Measurements from ENCODE around the gene ZBTB46. TPM values are rescaled to one million over a fixed set of nuclear protein-coding genes. Genes with fewer than 3 reads are reported as not detected.
"Not testable (repeated sequence)": the region's sequence is repeated elsewhere in the genome, so short reads cannot be mapped to it uniquely, and the experiment has no call there.

ZBTB46 gene
- total RNA-seq, 2 experiments from 2014 or later = 4.6 to 5.5 TPM

- POLR2A ChIA-PET = interaction anchor here (0.7 to 1.0 kb wide), 2 partner anchors 22 to 89 kb away, joined by 3 to 4 read pairs; partner anchors contain the start of genes ARFRP1 and ZGPAT
- H3K9me3 Mint-ChIP-seq, CTCF ChIA-PET, H3K4me3 Mint-ChIP-seq, DNase-seq, H3K27ac Mint-ChIP-seq, H3K27me3 Mint-ChIP-seq: not testable (repeated sequence)
- Mint-ChIP-seq H3K36me3 (peaks cover 35% of the 10 kb centered on the region), H3K4me1 (ENCODE audit: low read depth) (peaks cover 22% of the 10 kb centered on the region)
- intact Hi-C loops (cut with micrococcal nuclease) = loop anchor here (10.0 kb wide), 1 partner anchor 245 kb away; the partner anchor contains the start of gene SAMD10
Observed at GRCh38 chr20:63730189-63730733, 100.8 kb downstream of the ZBTB46 start.

- intact Hi-C loops (cut with micrococcal nuclease); H3K27ac Mint-ChIP-seq; POLR2A ChIA-PET; H3K27me3 Mint-ChIP-seq; H3K4me3 Mint-ChIP-seq; DNase-seq: not testable (repeated sequence)
- peaks cover 39% of the 10 kb centered on the region for H3K4me1 Mint-ChIP-seq (ENCODE audit: low read depth)
- CTCF ChIA-PET = interaction anchor here (1.2 kb wide), 1 partner anchor 15 kb away, joined by 3 read pairs; the partner anchor contains the start of genes ARFRP1 and ZGPAT
- H3K9me3 Mint-ChIP-seq = peaks cover 15% of the 10 kb centered on the region
- H3K36me3 Mint-ChIP-seq = peaks cover 43% of the 10 kb centered on the region
Observed at GRCh38 chr20:63722967-63723622, 108.0 kb downstream of the ZBTB46 start.

GRCh38 chr20:63718996-63719395 is 112.1 kb downstream of the ZBTB46 start:
- peaks cover 19% of the 10 kb centered on the region for H3K9me3 Mint-ChIP-seq
- DNase-seq = no peak
- intact Hi-C loops (cut with micrococcal nuclease) = no loop called here
- no peak overlapping the region for H3K4me3 Mint-ChIP-seq
- POLR2A ChIA-PET = no interaction called here
- H3K27me3 Mint-ChIP-seq = no peaks in the 10 kb centered on the region
- no peak overlapping the region for H3K27ac Mint-ChIP-seq
- peaks cover 51% of the 10 kb centered on the region for H3K36me3 Mint-ChIP-seq
- H3K4me1 Mint-ChIP-seq (ENCODE audit: low read depth) = peaks cover 46% of the 10 kb centered on the region
- CTCF ChIA-PET = no interaction called here

GRCh38 chr20:63714858-63715257 is 116.2 kb downstream of the ZBTB46 start:
- ChIA-PET POLR2A (interaction anchor here (0.6 kb wide), 1 partner anchor 147 kb away, joined by 3 read pairs; no protein-coding TSS in a partner anchor), CTCF (no interaction called here)
- H3K36me3 Mint-ChIP-seq = peaks cover 61% of the 10 kb centered on the region
- intact Hi-C loops (cut with micrococcal nuclease) = no loop called here
- peaks cover 22% of the 10 kb centered on the region for H3K9me3 Mint-ChIP-seq
- no peak overlapping the region for H3K27ac Mint-ChIP-seq
- no peaks in the 10 kb centered on the region for H3K27me3 Mint-ChIP-seq
- peaks cover 50% of the 10 kb centered on the region for H3K4me1 Mint-ChIP-seq (ENCODE audit: low read depth)
- no peak for DNase-seq
- no peak overlapping the region for H3K4me3 Mint-ChIP-seq

- peaks cover 60% of the 10 kb centered on the region for H3K36me3 Mint-ChIP-seq
- no peak overlapping the region for H3K27ac Mint-ChIP-seq
- POLR2A ChIA-PET = no interaction called here
- intact Hi-C loops (cut with micrococcal nuclease) = no loop called here
- no peaks in the 10 kb centered on the region for H3K27me3 Mint-ChIP-seq
- CTCF ChIA-PET = no interaction called here
- DNase-seq = no peak
- no peak overlapping the region for H3K4me3 Mint-ChIP-seq
- H3K9me3 Mint-ChIP-seq = peaks cover 16% of the 10 kb centered on the region
- H3K4me1 Mint-ChIP-seq (ENCODE audit: low read depth) = peaks cover 53% of the 10 kb centered on the region
Observed at GRCh38 chr20:63712191-63712590, 118.9 kb downstream of the ZBTB46 start.

- ChIA-PET POLR2A (no interaction called here), CTCF (interaction anchor here (0.9 kb wide), 1 partner anchor 75 kb away, joined by 3 read pairs; no protein-coding TSS in a partner anchor)
- H3K4me1 Mint-ChIP-seq (ENCODE audit: low read depth) = peaks cover 52% of the 10 kb centered on the region
- no peak overlapping the region for H3K27ac Mint-ChIP-seq
- intact Hi-C loops (cut with micrococcal nuclease) = no loop called here
- DNase-seq = no peak
- H3K36me3 Mint-ChIP-seq = peaks cover 57% of the 10 kb centered on the region
- no peak overlapping the region for H3K4me3 Mint-ChIP-seq
- no peaks in the 10 kb centered on the region for H3K27me3 Mint-ChIP-seq
- H3K9me3 Mint-ChIP-seq = peaks cover 13% of the 10 kb centered on the region
Observed at GRCh38 chr20:63711085-63711645, 119.9 kb downstream of the ZBTB46 start.

GRCh38 chr20:63709149-63709527 is 121.9 kb downstream of the ZBTB46 start:
- H3K4me3 Mint-ChIP-seq = peak overlapping the region; percentile 73
- peaks cover 3% of the 10 kb centered on the region for H3K9me3 Mint-ChIP-seq
- DNase-seq = no peak
- peak overlapping the region; percentile 65 for H3K27ac Mint-ChIP-seq
- ChIA-PET CTCF (interaction anchor here (0.7 to 2.2 kb wide), 3 partner anchors 11 to 77 kb away, joined by 3 to 8 read pairs (median 5); no protein-coding TSS in a partner anchor), POLR2A (interaction anchor here (2.0 to 3.5 kb wide), 3 partner anchors 10 to 28 kb away, joined by 9 to 30 read pairs (median 15); partner anchors contain the start of genes LIME1 and SLC2A4RG)
- peaks cover 46% of the 10 kb centered on the region for H3K4me1 Mint-ChIP-seq (ENCODE audit: low read depth)
- intact Hi-C loops (cut with micrococcal nuclease) = no loop called here
- H3K27me3 Mint-ChIP-seq = no peaks in the 10 kb centered on the region
- peaks cover 53% of the 10 kb centered on the region for H3K36me3 Mint-ChIP-seq

- intact Hi-C loops (cut with micrococcal nuclease) = no loop called here
- ChIA-PET POLR2A (interaction anchor here (0.6 to 3.5 kb wide), 10 partner anchors 10 to 187 kb away, joined by 3 to 30 read pairs (median 4); partner anchors contain the start of genes LIME1, SLC2A4RG and TPD52L2), CTCF (interaction anchor here (0.7 to 3.6 kb wide), 20 partner anchors 10 to 272 kb away, joined by 3 to 36 read pairs (median 4); partner anchors contain the start of genes LIME1, PTK6, RTEL1 and SLC2A4RG)
- DNase-seq = no peak
- peaks cover 3% of the 10 kb centered on the region for H3K9me3 Mint-ChIP-seq
- peaks cover 46% of the 10 kb centered on the region for H3K4me1 Mint-ChIP-seq (ENCODE audit: low read depth)
- H3K27ac Mint-ChIP-seq = peak overlapping the region; percentile 65
- no peaks in the 10 kb centered on the region for H3K27me3 Mint-ChIP-seq
- peaks cover 52% of the 10 kb centered on the region for H3K36me3 Mint-ChIP-seq
- H3K4me3 Mint-ChIP-seq = peak overlapping the region; percentile 73
Observed at GRCh38 chr20:63708301-63709148, 122.5 kb downstream of the ZBTB46 start.

- peak within 1 kb of the TSS; percentile 94 for H3K27ac Mint-ChIP-seq
- POLR2A ChIA-PET = interaction anchor here (0.6 to 3.5 kb wide), 12 partner anchors 9 to 251 kb away, joined by 3 to 30 read pairs (median 4); partner anchors contain the start of genes LIME1, SLC2A4RG and TPD52L2
- no peaks in the 10 kb centered on the region for H3K27me3 Mint-ChIP-seq
- H3K9me3 Mint-ChIP-seq = peaks cover 3% of the 10 kb centered on the region
- DNase-seq = peak; percentile 93
- H3K4me1 Mint-ChIP-seq (ENCODE audit: low read depth) = peaks cover 44% of the 10 kb centered on the region
- H3K4me3 Mint-ChIP-seq = peak within 1 kb of the TSS; percentile 93
- intact Hi-C loops (cut with micrococcal nuclease) = loop anchor here (1.0 to 2.0 kb wide), 6 partner anchors 29 to 249 kb away; partner anchors contain the start of genes LIME1, TPD52L2 and UCKL1
- H3K36me3 Mint-ChIP-seq = peaks cover 48% of the 10 kb centered on the region
- CTCF ChIA-PET = interaction anchor here (0.7 to 3.6 kb wide), 23 partner anchors 9 to 273 kb away, joined by 3 to 36 read pairs (median 4); partner anchors contain the start of genes LIME1, PTK6, RTEL1 and SLC2A4RG
Observed at GRCh38 chr20:63707558-63708300, 123.3 kb downstream of the ZBTB46 start, which contains the start of the genes ARFRP1 and ZGPAT. TSS of gene ARFRP1 (minus strand) at chr20:63707976. CDS start at chr20:63707091, 885 bp downstream. TSS of gene ZGPAT (plus strand) at chr20:63708039. CDS start at chr20:63708581, 542 bp downstream.

- POLR2A ChIA-PET = interaction anchor here (0.6 to 3.5 kb wide), 13 partner anchors 8 to 252 kb away, joined by 3 to 30 read pairs (median 4); partner anchors contain the start of genes LIME1, SLC2A4RG and TPD52L2
- peak overlapping the region; percentile 94 for H3K27ac Mint-ChIP-seq
- peaks cover 39% of the 10 kb centered on the region for H3K4me1 Mint-ChIP-seq (ENCODE audit: low read depth)
- H3K9me3 Mint-ChIP-seq = peaks cover under 1% of the 10 kb centered on the region
- H3K4me3 Mint-ChIP-seq = peak overlapping the region; percentile 93
- H3K27me3 Mint-ChIP-seq = no peaks in the 10 kb centered on the region
- peak; percentile 80 for DNase-seq
- peaks cover 42% of the 10 kb centered on the region for H3K36me3 Mint-ChIP-seq
- intact Hi-C loops (cut with micrococcal nuclease) = loop anchor here (1.0 to 2.0 kb wide), 6 partner anchors 30 to 249 kb away; partner anchors contain the start of genes LIME1, TPD52L2 and UCKL1
- CTCF ChIA-PET = interaction anchor here (1.0 to 3.6 kb wide), 19 partner anchors 8 to 273 kb away, joined by 3 to 36 read pairs (median 5); partner anchors contain the start of genes LIME1, PTK6, SLC2A4RG and TPD52L2
Observed at GRCh38 chr20:63706852-63707557, 124.1 kb downstream of the ZBTB46 start.
